ENCODE results near the gene ATP2C2.

The ATP2C2 gene

DNA sequence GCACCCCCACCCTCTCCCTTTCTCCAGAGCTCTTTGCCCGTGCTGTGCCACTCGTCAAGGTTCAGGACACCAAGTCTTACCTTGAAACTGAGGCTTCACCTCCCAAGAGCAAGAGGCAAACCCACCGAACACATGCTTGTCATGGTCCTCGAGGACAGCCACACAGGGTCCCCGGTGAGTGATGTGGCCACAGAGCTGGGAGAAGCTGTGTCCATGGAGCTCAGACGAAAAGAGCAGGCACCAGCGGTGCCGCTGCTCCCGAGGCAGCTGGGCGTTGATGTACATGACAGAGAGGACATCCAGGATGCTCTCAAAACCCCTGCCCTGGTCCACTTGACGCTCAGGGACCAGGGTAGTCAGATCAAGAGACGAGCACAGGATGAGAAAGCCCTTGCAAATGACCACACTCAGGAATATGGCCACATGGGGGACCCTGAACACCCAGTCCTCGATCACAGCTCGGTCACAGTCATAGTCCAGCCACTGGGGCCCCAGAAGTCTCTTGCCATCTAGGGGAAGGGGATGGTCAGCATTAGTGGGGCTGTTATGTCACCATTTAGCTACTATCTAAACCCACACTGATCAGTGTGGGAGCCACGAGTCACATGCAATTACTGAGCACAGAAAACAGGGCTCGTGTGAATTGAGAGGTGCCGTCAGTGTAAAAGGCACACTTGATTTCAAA lies 118.4 kb downstream of the ATP2C2 start:
- no peak for DNase-seq (ENCODE audit: extremely low read depth in 1 of 2, low read depth in 1 of 2)

GRCh38 chr16:84487358-84487757 lies 119.0 kb downstream of the ATP2C2 start:
- no peak for DNase-seq (ENCODE audit: extremely low read depth in 1 of 2, low read depth in 1 of 2)

DNA sequence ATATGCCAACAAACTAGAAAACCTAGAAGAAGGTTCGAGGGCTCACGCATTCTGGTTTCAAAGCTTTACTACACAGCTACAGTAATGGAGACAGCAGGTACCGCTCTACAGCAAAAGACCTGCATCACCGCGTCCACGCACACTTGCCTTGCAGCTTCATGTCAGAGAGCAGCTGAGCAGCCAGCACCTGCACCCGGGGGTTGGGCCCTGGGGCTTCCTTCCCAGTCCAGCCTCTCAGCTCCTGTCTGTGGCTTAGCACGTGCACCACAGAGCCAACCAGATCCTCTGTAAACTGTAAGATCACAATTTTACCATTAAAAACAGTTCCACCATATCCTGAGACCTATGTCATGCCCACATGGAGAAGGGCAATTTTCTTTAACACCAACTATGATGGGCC lies 120.8 kb downstream of the ATP2C2 start:
- DNase-seq (ENCODE audit: extremely low read depth in 1 of 2, low read depth in 1 of 2): no peak

DNA sequence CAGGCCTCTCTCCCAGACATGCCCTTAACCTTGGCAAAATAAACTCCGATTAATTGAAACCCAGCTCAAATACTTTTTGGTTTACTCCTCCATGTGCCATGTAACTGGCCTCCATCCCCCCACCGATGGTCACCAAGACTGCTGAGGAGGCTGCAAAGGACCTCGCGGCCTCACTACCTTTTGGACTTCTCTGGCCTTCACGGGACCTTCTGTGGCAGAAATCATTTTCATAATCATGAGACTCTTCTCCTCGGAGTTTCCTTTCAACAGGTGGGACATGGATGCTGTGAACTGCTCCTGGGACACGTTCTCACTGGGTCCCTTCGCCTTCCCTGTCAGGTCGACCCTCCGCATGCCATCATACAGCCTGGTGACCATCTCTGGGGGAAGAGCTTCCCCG lies 127.2 kb downstream of the ATP2C2 start:
- no peak for DNase-seq (ENCODE audit: extremely low read depth in 1 of 2, low read depth in 1 of 2)

GRCh38 chr16:84496991-84497390 lies 128.7 kb downstream of the ATP2C2 start:
- DNase-seq (ENCODE audit: extremely low read depth in 1 of 2, low read depth in 1 of 2): no peak

DNA sequence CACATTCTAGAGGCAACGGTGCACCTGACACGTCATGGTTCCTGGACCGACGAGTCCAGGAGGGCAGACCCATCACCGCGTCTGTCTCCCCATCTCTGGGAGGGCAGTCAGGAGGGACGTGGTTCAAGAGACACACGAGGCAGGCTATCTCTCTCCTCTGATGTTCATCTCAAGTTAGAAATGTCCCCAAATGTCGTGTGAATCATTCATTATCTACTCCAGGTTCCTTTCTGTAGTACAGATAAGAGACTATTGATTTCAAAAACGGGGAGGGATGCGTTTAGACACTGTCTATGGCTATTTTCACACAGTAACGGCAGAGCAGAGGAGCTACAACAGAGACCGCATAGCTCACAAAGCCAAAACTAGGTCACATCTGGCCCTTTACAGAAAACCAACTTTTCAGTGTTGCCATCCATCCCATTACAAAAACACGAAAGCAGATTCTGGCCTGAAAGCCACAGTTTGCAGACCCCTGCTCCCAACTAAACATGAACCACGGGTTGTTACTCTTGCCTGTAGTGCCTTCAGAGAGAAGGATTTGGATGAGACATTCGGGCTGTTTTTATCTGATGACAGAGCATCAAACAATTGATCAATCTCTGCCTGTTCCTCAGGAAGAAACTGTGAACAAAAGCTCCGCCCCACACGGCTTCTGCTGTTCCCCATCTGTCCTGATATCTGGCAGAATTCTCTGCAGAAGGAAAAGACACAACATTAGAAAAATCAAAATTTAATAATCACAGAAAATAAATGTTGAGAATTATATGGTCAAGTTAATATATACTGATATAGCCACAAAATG lies 129.3 kb downstream of the ATP2C2 start:
- no peak for DNase-seq (ENCODE audit: extremely low read depth in 1 of 2, low read depth in 1 of 2)

GRCh38 chr16:84498223-84498610 lies 129.9 kb downstream of the ATP2C2 start:
- DNase-seq (ENCODE audit: extremely low read depth in 1 of 2, low read depth in 1 of 2): no peak

DNA sequence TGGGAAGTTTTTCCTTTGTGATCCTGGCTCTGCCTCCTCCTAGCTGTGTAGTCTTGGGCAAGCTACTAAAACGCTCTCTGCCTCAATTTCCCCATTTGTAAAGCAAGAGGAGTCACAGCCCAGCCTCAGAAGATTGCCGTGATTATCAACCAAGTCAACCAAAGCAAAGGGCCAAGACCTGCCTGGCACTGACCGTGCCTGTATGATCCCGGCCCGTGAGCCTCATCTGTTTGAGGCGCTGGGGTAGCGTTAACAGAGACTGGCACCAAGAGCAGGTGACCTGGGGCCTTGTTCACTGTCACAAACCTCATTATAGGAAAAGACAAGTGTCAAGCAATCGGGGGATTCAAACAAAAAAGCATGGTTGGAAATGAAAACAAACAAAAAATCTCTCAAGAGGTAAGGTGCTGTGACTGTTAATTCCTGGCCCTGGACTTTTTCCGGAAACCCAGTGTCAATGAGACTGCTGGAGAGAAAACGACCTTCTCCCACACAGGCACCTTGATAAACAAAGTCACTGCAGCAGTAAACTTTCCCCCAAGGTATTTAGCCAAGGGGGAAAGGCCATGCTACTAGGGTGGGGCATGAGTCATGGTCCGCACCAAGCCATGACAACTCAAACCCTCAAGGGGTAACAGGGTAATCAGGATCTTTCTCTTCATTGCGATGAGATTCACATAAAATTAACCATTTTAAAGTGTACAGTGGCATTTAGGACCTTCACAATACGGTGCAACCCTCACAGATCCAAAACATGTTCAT lies 130.7 kb downstream of the ATP2C2 start:
- no peak for DNase-seq (ENCODE audit: extremely low read depth in 1 of 2, low read depth in 1 of 2)

GRCh38 chr16:84499638-84500037 lies 131.3 kb downstream of the ATP2C2 start:
- no peak for DNase-seq (ENCODE audit: extremely low read depth in 1 of 2, low read depth in 1 of 2)

- no peak for DNase-seq (ENCODE audit: extremely low read depth in 1 of 2, low read depth in 1 of 2)
These were observed 132.2 kb downstream of the ATP2C2 start for GRCh38 chr16:84500531-84500930.

DNA sequence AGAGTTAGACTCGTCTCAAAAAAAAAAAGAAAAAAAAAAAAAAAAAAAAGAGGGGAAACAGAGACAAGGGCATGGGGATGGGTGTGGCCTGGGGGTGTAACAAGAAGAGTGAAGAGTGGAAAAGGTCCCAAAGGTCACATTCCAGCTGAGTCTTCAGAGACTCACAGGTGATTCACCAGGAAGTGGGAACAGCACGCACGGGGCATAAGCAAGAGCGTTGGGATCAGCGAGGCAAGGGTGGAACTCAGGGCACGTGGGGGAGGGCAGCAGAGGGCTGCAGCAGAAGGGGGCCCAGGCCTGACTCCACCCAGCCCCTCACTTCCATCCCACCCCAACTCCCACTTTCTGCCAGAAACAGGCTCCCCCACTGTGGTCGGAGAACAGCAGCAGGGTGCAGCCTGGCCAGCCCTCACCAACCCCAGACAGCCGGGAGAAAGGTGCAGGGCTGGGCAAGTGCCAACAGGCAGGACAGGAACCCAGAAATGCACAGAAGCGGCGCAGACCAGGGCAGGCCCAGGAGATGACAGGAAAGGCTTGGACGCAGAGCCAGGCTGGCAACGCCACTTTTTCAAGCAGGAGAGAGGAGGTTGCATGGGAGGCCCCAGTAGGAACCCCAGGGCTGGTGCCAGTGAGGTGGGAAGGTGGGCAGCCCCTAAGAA lies 132.9 kb downstream of the ATP2C2 start:
- DNase-seq (ENCODE audit: extremely low read depth in 1 of 2, low read depth in 1 of 2): no peak

DNA sequence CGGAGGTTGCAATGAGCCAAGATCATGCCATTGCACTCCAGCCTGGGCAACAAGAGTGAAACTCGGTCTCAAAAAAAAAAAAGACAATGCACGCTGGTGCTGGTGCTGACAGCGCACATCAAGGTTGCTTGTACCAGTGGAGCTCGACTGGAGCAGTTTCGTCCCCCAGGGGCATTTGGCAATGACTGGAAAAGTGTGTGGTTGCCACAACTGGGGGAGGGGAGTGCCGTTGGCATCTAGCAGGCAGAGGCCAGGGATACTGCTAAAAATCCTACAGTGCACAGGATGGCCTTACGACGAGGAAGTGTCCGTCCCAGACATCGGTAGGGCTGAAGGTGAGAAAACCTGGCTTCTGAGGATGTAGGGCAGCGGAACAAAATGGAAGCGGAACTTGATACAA lies 133.7 kb downstream of the ATP2C2 start:
- DNase-seq (ENCODE audit: extremely low read depth in 1 of 2, low read depth in 1 of 2): no peak

DNA sequence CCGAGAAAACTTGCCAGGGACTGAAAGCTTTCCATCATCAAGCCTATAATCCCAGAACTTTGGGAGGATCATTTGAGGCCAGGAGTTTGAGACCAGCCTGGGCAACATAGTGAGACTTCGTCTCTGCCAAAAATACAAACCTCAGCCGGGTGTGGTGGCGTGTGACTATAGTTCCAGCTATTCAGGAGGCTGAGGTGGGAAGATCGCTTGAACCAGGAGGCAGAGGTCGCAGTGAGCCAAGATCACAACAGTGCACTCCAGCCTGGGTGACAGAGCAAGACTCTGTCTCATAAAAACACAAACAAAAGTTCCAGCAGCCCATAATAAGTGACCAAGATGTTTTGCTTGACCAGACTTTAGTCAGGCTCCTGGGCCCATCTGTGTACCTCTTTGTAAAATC lies 134.2 kb downstream of the ATP2C2 start:
- DNase-seq (ENCODE audit: extremely low read depth in 1 of 2, low read depth in 1 of 2): no peak

GRCh38 chr16:84503751-84504395 lies 135.5 kb downstream of the ATP2C2 start:
- no peak for DNase-seq (ENCODE audit: extremely low read depth in 1 of 2, low read depth in 1 of 2)

GRCh38 chr16:84504420-84505248 lies 136.3 kb downstream of the ATP2C2 start, which contains the start of gene MEAK7:
MEAK7 (minus strand) TSS chr16:84504659; CDS start chr16:84498086, 6,573 bp downstream.
- peak; percentile 96 to 97 for DNase-seq (ENCODE audit: extremely low read depth in 1 of 2, low read depth in 1 of 2)

- DNase-seq (ENCODE audit: extremely low read depth in 1 of 2, low read depth in 1 of 2): no peak
These were observed 137.2 kb downstream of the ATP2C2 start for GRCh38 chr16:84505249-84506187.

GRCh38 chr16:84507011-84507982 lies 139.0 kb downstream of the ATP2C2 start:
- DNase-seq (ENCODE audit: extremely low read depth in 1 of 2, low read depth in 1 of 2): no peak

Measured in stimulated activated CD8-positive, alpha-beta memory T cell treated with anti-CD3 and anti-CD28 coated beads, Interleukin-7, amount 100 ng/mL, for 48 hours (primary cell).